Measurements from ENCODE around the gene SAXO1.
A peak's percentile ranks its signal among the peaks of the same experiment; 100 is the strongest.

Gene SAXO1

GRCh38 chr9:19033015-19033414 is at the start of gene SAXO1:
TSS of gene SAXO1 (minus strand) at chr9:19033209. CDS start at chr9:19032908, 301 bp downstream.
- Histone ChIP-seq H3K9ac (ENCODE audit: insufficient read length) (no peak within 1 kb of the TSS), H3K27ac (no peak within 1 kb of the TSS), H3K9me3 (ENCODE audit: low read depth, low read length) (no peaks in the 10 kb centered on the region), H3K4me3 (no peak within 1 kb of the TSS), H3K36me3 (ENCODE audit: insufficient read depth, low read length) (no peaks in the 10 kb centered on the region)
- TF ChIP-seq POLR2AphosphoS5 (IDR thresholded peaks at IDR 0.05; ENCODE audit: borderline replicate concordance, low read depth, low read length) (no peak), FOXP2 (optimal IDR thresholded peaks at IDR 0.05; ENCODE audit: control extremely low read depth, extremely low read length, insufficient read depth) (no peak), EZH2 (IDR thresholded peaks at IDR 0.05) (no peak)
- no peak for DNase-seq (ENCODE audit: low read depth, low spot score)

GRCh38 chr9:19074836-19075235 is 41.8 kb upstream of the SAXO1 start:
- no peak overlapping the region for H3K27ac ChIP-seq
- H3K9ac ChIP-seq (ENCODE audit: insufficient read length), result no peak overlapping the region
- no peak overlapping the region for H3K4me3 ChIP-seq
- peaks cover 74% of the 10 kb centered on the region for H3K36me3 ChIP-seq (ENCODE audit: insufficient read depth, low read length)
- no peaks in the 10 kb centered on the region for H3K9me3 ChIP-seq (ENCODE audit: low read depth, low read length)
- TF ChIP-seq EZH2 (IDR thresholded peaks at IDR 0.05), result no peak
- TF ChIP-seq FOXP2 (optimal IDR thresholded peaks at IDR 0.05; ENCODE audit: control extremely low read depth, extremely low read length, insufficient read depth), result no peak
- no peak for TF ChIP-seq POLR2AphosphoS5 (IDR thresholded peaks at IDR 0.05; ENCODE audit: borderline replicate concordance, low read depth, low read length)
- DNase-seq (ENCODE audit: low read depth, low spot score), result no peak

GRCh38 chr9:19074229-19074628 is 41.2 kb upstream of the SAXO1 start:
- Histone ChIP-seq H3K27ac (no peak overlapping the region), H3K4me3 (no peak overlapping the region), H3K9ac (ENCODE audit: insufficient read length) (no peak overlapping the region), H3K36me3 (ENCODE audit: insufficient read depth, low read length) (peaks cover 77% of the 10 kb centered on the region), H3K9me3 (ENCODE audit: low read depth, low read length) (no peaks in the 10 kb centered on the region)
- no peak for TF ChIP-seq FOXP2 (optimal IDR thresholded peaks at IDR 0.05; ENCODE audit: control extremely low read depth, extremely low read length, insufficient read depth)
- TF ChIP-seq EZH2 (IDR thresholded peaks at IDR 0.05), result no peak
- TF ChIP-seq POLR2AphosphoS5 (IDR thresholded peaks at IDR 0.05; ENCODE audit: borderline replicate concordance, low read depth, low read length), result no peak
- no peak for DNase-seq (ENCODE audit: low read depth, low spot score)

GRCh38 chr9:19057033-19057432 is 24.0 kb upstream of the SAXO1 start:
- no peak overlapping the region for H3K4me3 ChIP-seq
- no peak overlapping the region for H3K27ac ChIP-seq
- H3K9me3 ChIP-seq (ENCODE audit: low read depth, low read length), result no peaks in the 10 kb centered on the region
- no peak for TF ChIP-seq FOXP2 (optimal IDR thresholded peaks at IDR 0.05; ENCODE audit: control extremely low read depth, extremely low read length, insufficient read depth)
- no peak for TF ChIP-seq POLR2AphosphoS5 (IDR thresholded peaks at IDR 0.05; ENCODE audit: borderline replicate concordance, low read depth, low read length)
- TF ChIP-seq EZH2 (IDR thresholded peaks at IDR 0.05), result no peak
- H3K9ac ChIP-seq (ENCODE audit: insufficient read length), result no peak overlapping the region
- DNase-seq (ENCODE audit: low read depth, low spot score), result no peak
- peaks cover 60% of the 10 kb centered on the region for H3K36me3 ChIP-seq (ENCODE audit: insufficient read depth, low read length)

- no peaks in the 10 kb centered on the region for H3K9me3 ChIP-seq (ENCODE audit: low read depth, low read length)
- peak overlapping the region; percentile 91 for H3K9ac ChIP-seq (ENCODE audit: insufficient read length)
- TF ChIP-seq EZH2 (IDR thresholded peaks at IDR 0.05) (no peak), POLR2AphosphoS5 (IDR thresholded peaks at IDR 0.05; ENCODE audit: borderline replicate concordance, low read depth, low read length) (no peak; the same call in 1 of the 2 replicates), FOXP2 (optimal IDR thresholded peaks at IDR 0.05; ENCODE audit: control extremely low read depth, extremely low read length, insufficient read depth) (no peak)
- no peak overlapping the region for H3K27ac ChIP-seq
- peaks cover 4% of the 10 kb centered on the region; the same call in 1 of the 2 replicates for H3K36me3 ChIP-seq (ENCODE audit: insufficient read depth, low read length)
- H3K4me3 ChIP-seq, result peak overlapping the region; percentile 93
- DNase-seq (ENCODE audit: low read depth, low spot score), result no peak
Measured at GRCh38 chr9:19050637-19051591, 17.9 kb upstream of the SAXO1 start.

- DNase-seq (ENCODE audit: low read depth, low spot score), result no peak
- Histone ChIP-seq H3K9ac (ENCODE audit: insufficient read length) (peak overlapping the region; percentile 91), H3K4me3 (peak overlapping the region; percentile 93), H3K27ac (no peak overlapping the region), H3K9me3 (ENCODE audit: low read depth, low read length) (no peaks in the 10 kb centered on the region), H3K36me3 (ENCODE audit: insufficient read depth, low read length) (no peaks in the 10 kb centered on the region)
- TF ChIP-seq POLR2AphosphoS5 (IDR thresholded peaks at IDR 0.05; ENCODE audit: borderline replicate concordance, low read depth, low read length) (no peak), EZH2 (IDR thresholded peaks at IDR 0.05) (no peak), FOXP2 (optimal IDR thresholded peaks at IDR 0.05; ENCODE audit: control extremely low read depth, extremely low read length, insufficient read depth) (no peak)
Measured at GRCh38 chr9:19049917-19050636, 17.1 kb upstream of the SAXO1 start.

GRCh38 chr9:19048966-19049916 is 16.2 kb upstream of the SAXO1 start, which contains the start of gene RRAGA:
TSS of gene RRAGA (plus strand) at chr9:19049427. CDS start at chr9:19049660, 233 bp downstream.
- DNase-seq (ENCODE audit: low read depth, low spot score), result peak; percentile 79
- TF ChIP-seq FOXP2 (optimal IDR thresholded peaks at IDR 0.05; ENCODE audit: control extremely low read depth, extremely low read length, insufficient read depth), result no peak
- peak; percentile 92 for TF ChIP-seq POLR2AphosphoS5 (IDR thresholded peaks at IDR 0.05; ENCODE audit: borderline replicate concordance, low read depth, low read length)
- TF ChIP-seq EZH2 (IDR thresholded peaks at IDR 0.05), result no peak
- Histone ChIP-seq H3K9me3 (ENCODE audit: low read depth, low read length) (no peaks in the 10 kb centered on the region), H3K9ac (ENCODE audit: insufficient read length) (peak within 1 kb of the TSS; percentile 91), H3K27ac (peak within 1 kb of the TSS; percentile 92), H3K4me3 (peak within 1 kb of the TSS; percentile 93), H3K36me3 (ENCODE audit: insufficient read depth, low read length) (no peaks in the 10 kb centered on the region)
